GM18519 (cell line): Measurements from ENCODE around the gene DTD1.
"Not testable (repeated sequence)": the region's sequence is repeated elsewhere in the genome, so short reads cannot be mapped to it uniquely, and the experiment has no call there.

ENCODE experiments used
- ATAC-seq: cut with Tn5 transposase; IDR thresholded peaks from one replicate; pipeline ENCODE4 v1.9.1; 2021; ENCODE audit warnings: mild to moderate bottlenecking, moderate library complexity; ENCODE audit not compliant: unreplicated experiment, low FRiP score

Gene DTD1

GRCh38 chr20:18734525-18735189 is 146.8 kb downstream of the DTD1 start:
- ATAC-seq = no peak

- no peak for ATAC-seq
Measured at GRCh38 chr20:18737140-18737539, 149.3 kb downstream of the DTD1 start.

- no peak for ATAC-seq
Measured at GRCh38 chr20:18738055-18738454, 150.2 kb downstream of the DTD1 start.

- no peak for ATAC-seq
Measured at GRCh38 chr20:18738888-18739287, 151.0 kb downstream of the DTD1 start.

- no peak for ATAC-seq
Measured at GRCh38 chr20:18739751-18740166, 151.9 kb downstream of the DTD1 start.

GRCh38 chr20:18740726-18741125 is 152.9 kb downstream of the DTD1 start:
- ATAC-seq = no peak

GRCh38 chr20:18742841-18743240 is 155.0 kb downstream of the DTD1 start:
- ATAC-seq = no peak

GRCh38 chr20:18743665-18744440 is 156.0 kb downstream of the DTD1 start:
- ATAC-seq = no peak

- no peak for ATAC-seq
Measured at GRCh38 chr20:18747090-18747489, 159.2 kb downstream of the DTD1 start.

GRCh38 chr20:18748987-18749386 is 161.1 kb downstream of the DTD1 start:
- ATAC-seq = no peak

- ATAC-seq = no peak
Measured at GRCh38 chr20:18749528-18749927, 161.7 kb downstream of the DTD1 start.

GRCh38 chr20:18750735-18751134 is 162.9 kb downstream of the DTD1 start:
- ATAC-seq = no peak

- ATAC-seq = peak; percentile 91
Measured at GRCh38 chr20:18754030-18754652, 166.3 kb downstream of the DTD1 start.

- no peak for ATAC-seq
Measured at GRCh38 chr20:18754653-18755045, 166.8 kb downstream of the DTD1 start.

- ATAC-seq = not testable (repeated sequence)
Measured at GRCh38 chr20:18760852-18761251, 173.0 kb downstream of the DTD1 start.

GRCh38 chr20:18767676-18768075 is 179.8 kb downstream of the DTD1 start:
- no peak for ATAC-seq

- ATAC-seq = no peak
Measured at GRCh38 chr20:18773566-18773965, 185.7 kb downstream of the DTD1 start.

GRCh38 chr20:18774207-18774606 is 186.4 kb downstream of the DTD1 start:
- ATAC-seq = no peak

GRCh38 chr20:18775633-18776032 is 187.8 kb downstream of the DTD1 start:
- no peak for ATAC-seq

- no peak for ATAC-seq
Measured at GRCh38 chr20:18778690-18779392, 191.0 kb downstream of the DTD1 start.
